SU-DHL-6 (cell line): Measurements from ENCODE around the gene REN.

Source experiments
- H2AFZ ChIP-seq: fragments of 200-600 bp; sonication (generic); 2 replicates; pipeline ENCODE4 v1.6.1; 2014; ENCODE audit warnings: low read depth, mild to moderate bottlenecking, moderate library complexity, mixed read lengths, antibody characterized with exemption, low read length; ENCODE audit not compliant: severe bottlenecking
- H3F3A ChIP-seq: fragments of 200-600 bp; shearing (Covaris generic); 2 replicates; pipeline ENCODE4 v1.6.0; 2016; ENCODE audit warnings: antibody characterized with exemption, mild to moderate bottlenecking; ENCODE audit not compliant: insufficient read depth
- H3K27ac ChIP-seq: fragments of 200-600 bp; sonication (generic); 2 replicates; pipeline ENCODE4 v1.5.1; 2016; ENCODE audit warnings: low read depth, mild to moderate bottlenecking, low read length, moderate library complexity, mixed read lengths
- H3K27me3 ChIP-seq: fragments of 200-600 bp; sonication (generic), shearing (Covaris generic); 2 replicates; pipeline ENCODE4 v1.6.0; 2014; ENCODE audit warnings: mild to moderate bottlenecking, low read length
- H3K36me3 ChIP-seq: fragments of 200-600 bp; sonication (generic); 2 replicates; pipeline ENCODE4 v1.6.1; 2014; ENCODE audit warnings: mild to moderate bottlenecking, low read length, mixed read lengths
- H3K4me2 ChIP-seq: fragments of 300-600, 200-600 bp; shearing (Covaris generic), sonication (generic); 2 replicates; pipeline ENCODE4 v1.6.0; 2014; ENCODE audit warnings: low read length, low read depth, mild to moderate bottlenecking; ENCODE audit not compliant: poor library complexity, severe bottlenecking
- H3K4me3 ChIP-seq: fragments of 200-600 bp; sonication (generic); 2 replicates; pipeline ENCODE4 v1.5.1; 2014; ENCODE audit warnings: antibody characterized with exemption, low read length, mild to moderate bottlenecking, mixed read lengths; ENCODE audit not compliant: insufficient read depth, poor library complexity, severe bottlenecking
- H3K79me2 ChIP-seq: fragments of 200-600 bp; sonication (generic); 2 replicates; pipeline ENCODE4 v1.6.1; 2014; ENCODE audit warnings: mild to moderate bottlenecking, low read length, moderate library complexity; ENCODE audit not compliant: insufficient read depth
- H3K9ac ChIP-seq: fragments of 200-600 bp; sonication (generic); 2 replicates; pipeline ENCODE4 v1.7.0; 2014; ENCODE audit warnings: mild to moderate bottlenecking, low read length
- H3K9me2 ChIP-seq: fragments of 200-600 bp; sonication (generic); replicated peaks from 2 replicates; pipeline ENCODE4 v1.6.1; 2014; ENCODE audit warnings: low read length; ENCODE audit not compliant: insufficient read depth
- H3K9me3 ChIP-seq: fragments of 200-600 bp; sonication (generic); 2 replicates; pipeline ENCODE4 v1.6.1; 2014; ENCODE audit warnings: low read length, mixed read lengths; ENCODE audit not compliant: insufficient read depth
- H4K20me1 ChIP-seq: fragments of 200-600 bp; sonication (generic); 2 replicates; pipeline ENCODE4 v1.6.1; 2014; ENCODE audit warnings: low read depth, mild to moderate bottlenecking, antibody characterized with exemption, low read length, moderate library complexity, mixed read lengths
- EZH2phosphoT487 ChIP-seq: fragments of 200-600 bp; sonication (generic), shearing (Covaris generic); conservative IDR thresholded peaks from 2 replicates; pipeline ENCODE4 v1.6.1; 2018; ENCODE audit warnings: mild to moderate bottlenecking, antibody characterized with exemption, low read length, moderate library complexity, mixed read lengths
- TF ChIP-seq, protein P1 (sequence below): fragments of 200-600 bp; sonication (generic); IDR thresholded peaks from one replicate; pipeline ENCODE4 v1.5.1; 2017; ENCODE audit warnings: antibody characterized with exemption, mild to moderate bottlenecking, low read length, moderate library complexity; ENCODE audit not compliant: insufficient read depth, poor library complexity, severe bottlenecking

The REN gene

DNA sequence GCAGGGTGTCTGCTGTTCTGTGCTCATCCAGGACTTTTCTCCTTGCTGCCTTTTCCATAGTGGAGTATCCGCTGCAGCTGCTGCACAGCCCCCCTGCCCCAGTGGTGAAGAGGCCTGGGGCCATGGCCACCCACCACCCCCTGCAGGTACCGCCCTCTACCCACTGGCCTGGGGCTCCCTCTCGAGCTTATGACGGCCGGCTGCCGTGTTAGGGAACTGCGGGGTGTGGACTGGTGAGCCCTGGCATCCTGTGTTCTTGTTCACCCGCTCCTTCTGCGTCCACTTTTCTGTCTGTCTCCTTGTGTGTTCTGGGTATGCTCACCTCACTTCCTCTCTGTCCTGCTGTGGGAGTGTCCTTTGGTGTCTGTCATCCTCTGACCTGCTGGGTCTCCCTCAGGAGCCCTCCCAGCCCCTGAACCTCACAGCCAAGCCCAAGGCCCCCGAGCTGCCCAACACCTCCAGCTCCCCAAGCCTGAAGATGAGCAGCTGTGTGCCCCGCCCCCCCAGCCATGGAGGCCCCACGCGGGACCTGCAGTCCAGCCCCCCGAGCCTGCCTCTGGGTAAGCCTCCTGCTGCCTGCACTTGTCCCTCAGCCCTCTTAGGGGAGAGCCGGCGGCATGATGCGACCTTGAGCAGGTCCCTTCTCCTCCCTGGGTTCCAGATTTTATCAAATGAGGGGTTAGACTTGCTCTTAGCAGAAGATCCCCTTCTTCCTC is 44.1 kb downstream of the REN start:
- no peaks in the 10 kb centered on the region for H4K20me1 ChIP-seq
- H3K27me3 ChIP-seq, result no peaks in the 10 kb centered on the region
- no peaks in the 10 kb centered on the region for H3K9me2 ChIP-seq
- H3K4me3 ChIP-seq, result no peak overlapping the region
- no peak overlapping the region for H3K4me2 ChIP-seq
- H3K27ac ChIP-seq, result no peak overlapping the region
- no peaks in the 10 kb centered on the region for H3K36me3 ChIP-seq
- H2AFZ ChIP-seq, result no peak overlapping the region
- no peak overlapping the region for H3K9ac ChIP-seq
- no peaks in the 10 kb centered on the region for H3K79me2 ChIP-seq
- H3K9me3 ChIP-seq, result no peaks in the 10 kb centered on the region
- H3F3A ChIP-seq, result no peaks in the 10 kb centered on the region
- TF ChIP-seq, protein P1, sequence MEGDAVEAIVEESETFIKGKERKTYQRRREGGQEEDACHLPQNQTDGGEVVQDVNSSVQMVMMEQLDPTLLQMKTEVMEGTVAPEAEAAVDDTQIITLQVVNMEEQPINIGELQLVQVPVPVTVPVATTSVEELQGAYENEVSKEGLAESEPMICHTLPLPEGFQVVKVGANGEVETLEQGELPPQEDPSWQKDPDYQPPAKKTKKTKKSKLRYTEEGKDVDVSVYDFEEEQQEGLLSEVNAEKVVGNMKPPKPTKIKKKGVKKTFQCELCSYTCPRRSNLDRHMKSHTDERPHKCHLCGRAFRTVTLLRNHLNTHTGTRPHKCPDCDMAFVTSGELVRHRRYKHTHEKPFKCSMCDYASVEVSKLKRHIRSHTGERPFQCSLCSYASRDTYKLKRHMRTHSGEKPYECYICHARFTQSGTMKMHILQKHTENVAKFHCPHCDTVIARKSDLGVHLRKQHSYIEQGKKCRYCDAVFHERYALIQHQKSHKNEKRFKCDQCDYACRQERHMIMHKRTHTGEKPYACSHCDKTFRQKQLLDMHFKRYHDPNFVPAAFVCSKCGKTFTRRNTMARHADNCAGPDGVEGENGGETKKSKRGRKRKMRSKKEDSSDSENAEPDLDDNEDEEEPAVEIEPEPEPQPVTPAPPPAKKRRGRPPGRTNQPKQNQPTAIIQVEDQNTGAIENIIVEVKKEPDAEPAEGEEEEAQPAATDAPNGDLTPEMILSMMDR, result no peak
- TF ChIP-seq EZH2phosphoT487, result no peak

DNA sequence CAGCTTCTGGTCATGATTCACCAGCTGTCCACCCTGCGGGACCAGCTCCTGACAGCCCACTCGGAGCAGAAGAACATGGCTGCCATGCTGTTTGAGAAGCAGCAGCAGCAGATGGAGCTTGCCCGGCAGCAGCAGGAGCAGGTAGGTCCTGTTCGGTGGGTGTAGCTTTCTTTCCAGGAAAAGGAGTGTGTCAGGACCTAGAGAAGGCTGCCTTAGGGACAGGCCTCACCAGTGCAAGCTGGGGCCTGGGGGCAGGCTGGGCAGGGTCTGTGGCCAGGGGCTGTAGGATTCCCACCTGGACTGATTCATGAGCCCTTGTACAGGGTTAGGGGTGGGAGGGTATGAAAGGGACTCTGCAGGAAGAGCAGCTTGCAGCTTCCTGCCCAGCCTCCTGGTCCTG is 49.6 kb downstream of the REN start:
- Histone ChIP-seq H3K27me3 (no peaks in the 10 kb centered on the region), H3K36me3 (no peaks in the 10 kb centered on the region)

DNA sequence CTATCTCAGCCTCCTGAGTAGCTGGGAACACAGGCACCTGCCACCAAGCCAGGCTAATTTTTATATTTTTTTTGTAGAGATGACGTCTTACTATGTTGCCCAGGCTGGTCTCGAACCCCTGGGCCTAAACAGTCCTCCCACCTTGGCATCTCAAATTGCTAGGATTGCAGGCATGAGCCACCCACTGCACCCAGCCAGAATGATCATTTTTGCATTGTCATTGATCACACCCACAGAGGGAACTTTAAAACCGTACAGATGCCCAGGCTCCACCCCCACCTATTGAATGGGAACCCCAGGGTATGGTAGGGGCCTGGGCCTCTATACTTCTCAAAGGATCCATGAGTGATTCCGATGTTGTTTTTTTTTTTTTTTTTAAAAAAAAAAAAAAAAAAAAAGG is 51.0 kb downstream of the REN start:
- Histone ChIP-seq H3F3A (no peaks in the 10 kb centered on the region), H3K9ac (no peak overlapping the region), H3K27ac (no peak overlapping the region), H3K9me3 (no peaks in the 10 kb centered on the region), H3K79me2 (no peaks in the 10 kb centered on the region), H4K20me1 (no peaks in the 10 kb centered on the region), H3K36me3 (no peaks in the 10 kb centered on the region), H2AFZ (no peak overlapping the region), H3K27me3 (no peaks in the 10 kb centered on the region), H3K9me2 (no peaks in the 10 kb centered on the region), H3K4me3 (no peak overlapping the region), H3K4me2 (no peak overlapping the region)
- TF ChIP-seq, protein P1, result no peak
- no peak for TF ChIP-seq EZH2phosphoT487

More for the DNA sequence above, 49.6 kb downstream of the REN start:
- Histone ChIP-seq H4K20me1 (no peaks in the 10 kb centered on the region), H3K9ac (no peak overlapping the region), H3K4me2 (no peak overlapping the region), H3K9me3 (no peaks in the 10 kb centered on the region), H3K9me2 (no peaks in the 10 kb centered on the region), H2AFZ (no peak overlapping the region), H3K27ac (no peak overlapping the region), H3K79me2 (no peaks in the 10 kb centered on the region), H3K4me3 (no peak overlapping the region), H3F3A (no peaks in the 10 kb centered on the region)
- TF ChIP-seq EZH2phosphoT487, result no peak
- TF ChIP-seq, protein P1, result no peak
